ENCODE measurements around the gene TXNDC5.
"Not testable (repeated sequence)": the region's sequence is repeated elsewhere in the genome, so short reads cannot be mapped to it uniquely, and the experiment has no call there.

TXNDC5 gene

GRCh38 chr6:7902221-7902620, 8.4 kb downstream of the TXNDC5 start:
- no peak for TF ChIP-seq ZFX (IDR thresholded peaks at IDR 0.05)
- TF ChIP-seq, protein P1, sequence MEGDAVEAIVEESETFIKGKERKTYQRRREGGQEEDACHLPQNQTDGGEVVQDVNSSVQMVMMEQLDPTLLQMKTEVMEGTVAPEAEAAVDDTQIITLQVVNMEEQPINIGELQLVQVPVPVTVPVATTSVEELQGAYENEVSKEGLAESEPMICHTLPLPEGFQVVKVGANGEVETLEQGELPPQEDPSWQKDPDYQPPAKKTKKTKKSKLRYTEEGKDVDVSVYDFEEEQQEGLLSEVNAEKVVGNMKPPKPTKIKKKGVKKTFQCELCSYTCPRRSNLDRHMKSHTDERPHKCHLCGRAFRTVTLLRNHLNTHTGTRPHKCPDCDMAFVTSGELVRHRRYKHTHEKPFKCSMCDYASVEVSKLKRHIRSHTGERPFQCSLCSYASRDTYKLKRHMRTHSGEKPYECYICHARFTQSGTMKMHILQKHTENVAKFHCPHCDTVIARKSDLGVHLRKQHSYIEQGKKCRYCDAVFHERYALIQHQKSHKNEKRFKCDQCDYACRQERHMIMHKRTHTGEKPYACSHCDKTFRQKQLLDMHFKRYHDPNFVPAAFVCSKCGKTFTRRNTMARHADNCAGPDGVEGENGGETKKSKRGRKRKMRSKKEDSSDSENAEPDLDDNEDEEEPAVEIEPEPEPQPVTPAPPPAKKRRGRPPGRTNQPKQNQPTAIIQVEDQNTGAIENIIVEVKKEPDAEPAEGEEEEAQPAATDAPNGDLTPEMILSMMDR (conservative IDR thresholded peaks at IDR 0.05) = no peak

GRCh38 chr6:7901780-7902179, 8.8 kb downstream of the TXNDC5 start:
- H3K27ac ChIP-seq = no peak overlapping the region
- TF ChIP-seq, protein P1 (conservative IDR thresholded peaks at IDR 0.05) = no peak
- no peak for TF ChIP-seq ZFX (IDR thresholded peaks at IDR 0.05)

More at GRCh38 chr6:7902221-7902620, 8.4 kb downstream of the TXNDC5 start:
- no peak overlapping the region for H3K27ac ChIP-seq

- TF ChIP-seq, protein P1 (conservative IDR thresholded peaks at IDR 0.05) = no peak
- no peak for TF ChIP-seq ZFX (IDR thresholded peaks at IDR 0.05)
- no peak overlapping the region for H3K27ac ChIP-seq
Observed at GRCh38 chr6:7901056-7901455, 9.5 kb downstream of the TXNDC5 start.

DNA sequence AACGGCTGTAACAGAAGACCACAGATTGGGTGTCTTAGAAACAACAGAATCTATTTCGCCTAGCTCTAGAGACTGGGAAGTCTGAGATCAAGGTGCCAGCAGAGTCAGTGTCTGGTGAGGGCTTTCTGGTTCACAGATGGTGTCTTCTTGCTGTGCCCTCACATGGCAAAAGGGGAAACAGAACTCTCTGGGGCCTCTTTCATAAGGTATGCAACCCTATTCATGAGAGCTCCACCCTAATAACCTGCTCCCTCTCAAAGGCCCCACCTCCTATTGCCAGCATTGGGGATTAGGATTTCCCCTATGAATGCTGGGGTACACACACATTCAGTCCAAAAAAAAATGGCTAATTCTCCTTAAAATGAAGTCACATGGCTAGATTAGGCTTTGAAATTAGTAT, 10.0 kb downstream of the TXNDC5 start:
- no peak for TF ChIP-seq ZFX (IDR thresholded peaks at IDR 0.05)
- TF ChIP-seq, protein P1 (conservative IDR thresholded peaks at IDR 0.05) = no peak
- H3K27ac ChIP-seq = no peak overlapping the region

- TF ChIP-seq, protein P1 (conservative IDR thresholded peaks at IDR 0.05) = no peak
- TF ChIP-seq ZFX (IDR thresholded peaks at IDR 0.05) = no peak
- no peak overlapping the region for H3K27ac ChIP-seq
Observed at GRCh38 chr6:7899889-7900213, 10.7 kb downstream of the TXNDC5 start.

GRCh38 chr6:7899101-7899888, 11.3 kb downstream of the TXNDC5 start:
- TF ChIP-seq ZFX (IDR thresholded peaks at IDR 0.05) = no peak
- H3K27ac ChIP-seq = no peak overlapping the region

- H3K27ac ChIP-seq = not testable (repeated sequence)
Observed at GRCh38 chr6:7898193-7898586, 12.4 kb downstream of the TXNDC5 start.

DNA sequence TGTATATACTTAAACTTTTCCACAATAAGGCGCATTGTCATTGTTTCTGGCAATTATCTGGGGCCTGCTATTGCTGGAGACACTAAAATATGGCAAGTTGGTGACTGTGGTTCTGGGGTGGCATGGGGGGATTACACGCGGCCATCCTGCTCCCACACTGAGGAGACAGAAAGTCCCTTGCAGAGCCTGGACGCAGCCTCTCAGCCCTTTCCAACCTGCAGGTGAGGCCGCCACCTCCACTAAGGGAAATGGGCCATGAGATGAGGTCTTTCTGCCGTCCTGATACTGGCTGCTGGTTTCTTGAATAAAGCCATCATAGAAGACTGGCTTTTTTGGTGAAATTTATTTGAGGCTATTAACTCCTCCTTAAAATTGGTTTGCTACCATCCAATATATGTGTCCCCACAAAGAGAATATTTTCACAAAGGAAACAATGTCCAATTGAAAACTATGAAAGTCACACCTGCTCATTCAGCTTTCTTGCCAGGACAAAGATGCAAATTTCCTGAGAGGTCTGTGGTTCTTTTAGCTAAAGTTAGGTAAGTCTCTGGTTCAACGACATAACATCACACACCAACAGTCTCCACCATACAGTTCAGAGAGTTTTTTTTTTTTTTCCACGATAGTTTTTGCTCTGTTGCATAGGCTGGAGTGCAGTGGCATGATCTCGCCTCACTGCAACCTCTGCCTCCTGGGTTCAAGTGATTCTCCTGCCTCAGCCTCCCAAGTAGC, 13.0 kb downstream of the TXNDC5 start:
- TF ChIP-seq, protein P1 (conservative IDR thresholded peaks at IDR 0.05) = no peak
- no peak for TF ChIP-seq ZFX (IDR thresholded peaks at IDR 0.05)
- H3K27ac ChIP-seq = no peak overlapping the region

Data from C4-2B (cell line).